ENCODE results near the gene ANKS4B. TPM values are rescaled to one million over a fixed set of nuclear protein-coding genes. Genes with fewer than 3 reads are reported as not detected.

Gene ANKS4B
- polyA plus RNA-seq, 1 donor (not counting 4 experiments of a cell fraction or from before 2014, with no cell fraction given): not detected

DNA sequence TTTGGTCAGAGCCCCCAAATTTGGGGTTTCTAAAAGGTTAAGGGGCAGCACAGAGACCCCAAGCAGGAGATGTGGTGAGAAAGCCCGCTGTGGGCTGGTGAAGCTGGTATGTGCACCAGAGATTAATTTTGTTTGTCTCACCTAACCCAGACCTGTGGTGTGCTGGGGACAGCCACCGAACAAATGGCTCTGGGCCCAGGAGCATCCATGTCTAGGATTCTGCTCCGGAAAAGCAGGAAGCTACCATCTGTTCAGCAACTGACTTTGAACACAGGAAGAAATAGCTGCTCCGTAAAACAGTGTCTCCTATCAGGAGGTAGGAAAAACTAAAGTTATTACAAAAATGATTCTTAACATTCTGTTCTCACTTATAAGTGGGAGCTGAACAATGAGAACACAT lies 19.4 kb upstream of the ANKS4B start:
- Histone ChIP-seq H2AFZ (ENCODE audit: control insufficient read depth, low read length) (no peak overlapping the region), H3K4me2 (ENCODE audit: control insufficient read depth, extremely low read depth, insufficient read depth, low read depth, low read length) (no peak overlapping the region), H3K9ac (ENCODE audit: control insufficient read depth, extremely low read depth, insufficient read depth, low read length) (no peak overlapping the region), H4K20me1 (ENCODE audit: control insufficient read depth, extremely low read depth, insufficient read depth, low read length) (no peaks in the 10 kb centered on the region), H3K4me3 (ENCODE audit: control insufficient read depth in 2 of 3, extremely low read depth in 1 of 3, insufficient read depth in 2 of 3, low read depth in 1 of 3, low read length in 3 of 3) (no peak overlapping the region), H3K27ac (ENCODE audit: control insufficient read depth, insufficient read depth, low read length) (no peak overlapping the region), H3K27me3 (ENCODE audit: control insufficient read depth, extremely low read depth, insufficient read depth, low read length) (no peaks in the 10 kb centered on the region), H3K79me2 (ENCODE audit: control insufficient read depth, insufficient read depth, low read length) (no peaks in the 10 kb centered on the region), H3K4me1 (ENCODE audit: control insufficient read depth, extremely low read depth, insufficient read depth, low read length) (no peaks in the 10 kb centered on the region), H3K9me1 (ENCODE audit: control insufficient read depth, extremely low read depth, insufficient read depth, low read length) (no peaks in the 10 kb centered on the region), H3K36me3 (ENCODE audit: control insufficient read depth in 2 of 2, extremely low read depth in 1 of 2, insufficient read depth in 2 of 2, low read length in 2 of 2) (no peaks in the 10 kb centered on the region), H3K9me3 (ENCODE audit: control insufficient read depth, low read depth, low read length) (no peaks in the 10 kb centered on the region)
- TF ChIP-seq, protein P1, sequence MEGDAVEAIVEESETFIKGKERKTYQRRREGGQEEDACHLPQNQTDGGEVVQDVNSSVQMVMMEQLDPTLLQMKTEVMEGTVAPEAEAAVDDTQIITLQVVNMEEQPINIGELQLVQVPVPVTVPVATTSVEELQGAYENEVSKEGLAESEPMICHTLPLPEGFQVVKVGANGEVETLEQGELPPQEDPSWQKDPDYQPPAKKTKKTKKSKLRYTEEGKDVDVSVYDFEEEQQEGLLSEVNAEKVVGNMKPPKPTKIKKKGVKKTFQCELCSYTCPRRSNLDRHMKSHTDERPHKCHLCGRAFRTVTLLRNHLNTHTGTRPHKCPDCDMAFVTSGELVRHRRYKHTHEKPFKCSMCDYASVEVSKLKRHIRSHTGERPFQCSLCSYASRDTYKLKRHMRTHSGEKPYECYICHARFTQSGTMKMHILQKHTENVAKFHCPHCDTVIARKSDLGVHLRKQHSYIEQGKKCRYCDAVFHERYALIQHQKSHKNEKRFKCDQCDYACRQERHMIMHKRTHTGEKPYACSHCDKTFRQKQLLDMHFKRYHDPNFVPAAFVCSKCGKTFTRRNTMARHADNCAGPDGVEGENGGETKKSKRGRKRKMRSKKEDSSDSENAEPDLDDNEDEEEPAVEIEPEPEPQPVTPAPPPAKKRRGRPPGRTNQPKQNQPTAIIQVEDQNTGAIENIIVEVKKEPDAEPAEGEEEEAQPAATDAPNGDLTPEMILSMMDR (optimal IDR thresholded peaks at IDR 0.05 in 1 of 3, IDR thresholded peaks at IDR 0.05 in 1 of 3, conservative IDR thresholded peaks at IDR 0.05 in 1 of 3; ENCODE audit: extremely low read depth in 1 of 3, insufficient read depth in 2 of 3, low read length in 3 of 3): no peak
- TF ChIP-seq EZH2 (IDR thresholded peaks at IDR 0.05; ENCODE audit: low read length): no peak
- dilution Hi-C loops (cut with MboI; ENCODE audit: extremely low pct_ligation_motif_present, low sequenced_read_pairs): no loop called here
- FAIRE-seq (no peak), DNase-seq (ENCODE audit: low read depth, low spot score) (no peak)

DNA sequence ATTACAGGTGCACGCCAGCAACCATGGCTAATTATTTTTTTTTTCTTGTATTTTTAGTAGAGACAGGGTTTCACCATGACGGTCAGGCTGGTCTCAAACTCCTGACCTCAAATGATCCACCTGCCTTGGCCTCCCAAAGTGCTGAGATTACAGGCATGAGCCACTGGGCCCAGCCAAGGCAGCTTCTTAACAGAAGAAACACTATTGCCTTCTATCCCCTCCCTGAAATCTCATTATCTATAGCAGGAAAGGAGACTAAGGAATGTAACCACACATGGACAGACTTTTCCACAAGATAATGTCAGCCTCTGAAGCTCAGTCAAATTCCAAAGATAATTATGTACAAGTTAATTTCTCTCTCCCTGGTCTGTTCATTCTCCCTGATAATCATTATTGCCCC lies 16.4 kb upstream of the ANKS4B start:
- Histone ChIP-seq H3K27ac (ENCODE audit: control insufficient read depth, insufficient read depth, low read length) (no peak overlapping the region), H3K9ac (ENCODE audit: control insufficient read depth, extremely low read depth, insufficient read depth, low read length) (no peak overlapping the region), H3K27me3 (ENCODE audit: control insufficient read depth, extremely low read depth, insufficient read depth, low read length) (no peaks in the 10 kb centered on the region), H3K4me2 (ENCODE audit: control insufficient read depth, extremely low read depth, insufficient read depth, low read depth, low read length) (no peak overlapping the region), H3K36me3 (ENCODE audit: control insufficient read depth in 2 of 2, extremely low read depth in 1 of 2, insufficient read depth in 2 of 2, low read length in 2 of 2) (no peaks in the 10 kb centered on the region), H3K4me3 (ENCODE audit: control insufficient read depth in 2 of 3, extremely low read depth in 1 of 3, insufficient read depth in 2 of 3, low read depth in 1 of 3, low read length in 3 of 3) (no peak overlapping the region), H4K20me1 (ENCODE audit: control insufficient read depth, extremely low read depth, insufficient read depth, low read length) (no peaks in the 10 kb centered on the region), H3K79me2 (ENCODE audit: control insufficient read depth, insufficient read depth, low read length) (no peaks in the 10 kb centered on the region), H3K9me3 (ENCODE audit: control insufficient read depth, low read depth, low read length) (no peaks in the 10 kb centered on the region), H3K9me1 (ENCODE audit: control insufficient read depth, extremely low read depth, insufficient read depth, low read length) (no peaks in the 10 kb centered on the region), H2AFZ (ENCODE audit: control insufficient read depth, low read length) (no peak overlapping the region), H3K4me1 (ENCODE audit: control insufficient read depth, extremely low read depth, insufficient read depth, low read length) (no peaks in the 10 kb centered on the region)
- TF ChIP-seq, protein P1 (optimal IDR thresholded peaks at IDR 0.05 in 1 of 3, IDR thresholded peaks at IDR 0.05 in 1 of 3, conservative IDR thresholded peaks at IDR 0.05 in 1 of 3; ENCODE audit: extremely low read depth in 1 of 3, insufficient read depth in 2 of 3, low read length in 3 of 3): no peak
- TF ChIP-seq EZH2 (IDR thresholded peaks at IDR 0.05; ENCODE audit: low read length): no peak
- dilution Hi-C loops (cut with MboI; ENCODE audit: extremely low pct_ligation_motif_present, low sequenced_read_pairs): no loop called here
- DNase-seq (ENCODE audit: low read depth, low spot score) (no peak), FAIRE-seq (no peak)

Data from keratinocyte (primary cell).